HG03064 (cell line): Measurements from ENCODE around the gene ACAP3.

Source experiments
- ATAC-seq: cut with Tn5 transposase; IDR thresholded peaks from one replicate; pipeline ENCODE4 v1.9.1; 2021; ENCODE audit warnings: low read depth; ENCODE audit not compliant: unreplicated experiment

The ACAP3 gene

GRCh38 chr1:1304331-1305299, 3.1 kb downstream of the ACAP3 start:
- ATAC-seq: no peak

DNA sequence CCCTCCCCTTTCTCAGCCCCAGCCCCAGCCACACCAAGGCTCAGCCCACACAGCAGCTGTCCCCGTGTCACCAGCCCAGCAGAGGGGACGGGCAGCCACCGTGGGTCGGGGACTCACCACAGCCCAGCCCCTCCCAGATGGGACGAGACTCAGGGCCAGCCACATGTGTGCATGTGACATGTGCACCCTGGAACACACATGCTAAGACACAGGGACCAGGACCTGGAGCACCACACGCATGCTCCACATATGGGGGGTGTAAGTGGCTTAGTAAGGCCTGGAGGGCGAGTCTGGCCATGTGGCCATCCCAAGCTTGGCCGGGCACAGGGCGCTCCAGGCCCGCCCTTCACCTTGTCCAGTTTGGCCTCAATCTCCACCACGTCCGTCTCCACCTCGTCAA, 4.0 kb downstream of the ACAP3 start:
- ATAC-seq: no peak

DNA sequence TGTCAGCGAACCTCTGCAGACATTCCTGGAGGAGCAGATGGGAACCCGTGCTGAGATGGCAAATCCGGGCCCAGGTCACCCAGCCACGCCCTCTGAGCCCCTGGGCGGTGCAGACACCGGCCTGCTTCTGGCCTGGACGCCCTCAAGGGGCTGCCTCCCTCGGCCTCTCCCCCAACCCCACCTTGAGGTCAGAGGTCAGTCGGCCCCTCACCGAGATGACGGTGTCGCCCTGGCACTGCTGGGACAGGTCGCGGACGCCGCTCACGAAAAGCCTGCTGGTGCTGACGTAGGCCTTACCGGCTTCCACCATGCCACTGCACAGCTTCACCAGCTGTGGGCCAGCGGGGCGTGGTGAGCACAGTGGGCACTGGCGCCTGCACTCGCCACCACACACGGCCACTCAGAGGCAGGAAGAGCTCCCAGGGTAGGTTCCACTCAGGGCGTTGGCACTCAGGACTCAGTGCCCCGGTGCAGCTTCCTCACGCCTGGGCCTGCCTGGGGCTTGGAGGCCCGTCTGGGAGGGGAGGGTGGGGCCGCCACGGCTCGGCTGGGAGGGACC, 4.7 kb downstream of the ACAP3 start:
- ATAC-seq: no peak

- no peak for ATAC-seq
Observed at GRCh38 chr1:1302006-1302430, 5.7 kb downstream of the ACAP3 start.

GRCh38 chr1:1300352-1300739, 7.4 kb downstream of the ACAP3 start:
- no peak for ATAC-seq

- no peak for ATAC-seq
Observed at GRCh38 chr1:1299686-1300351, 7.9 kb downstream of the ACAP3 start.

DNA sequence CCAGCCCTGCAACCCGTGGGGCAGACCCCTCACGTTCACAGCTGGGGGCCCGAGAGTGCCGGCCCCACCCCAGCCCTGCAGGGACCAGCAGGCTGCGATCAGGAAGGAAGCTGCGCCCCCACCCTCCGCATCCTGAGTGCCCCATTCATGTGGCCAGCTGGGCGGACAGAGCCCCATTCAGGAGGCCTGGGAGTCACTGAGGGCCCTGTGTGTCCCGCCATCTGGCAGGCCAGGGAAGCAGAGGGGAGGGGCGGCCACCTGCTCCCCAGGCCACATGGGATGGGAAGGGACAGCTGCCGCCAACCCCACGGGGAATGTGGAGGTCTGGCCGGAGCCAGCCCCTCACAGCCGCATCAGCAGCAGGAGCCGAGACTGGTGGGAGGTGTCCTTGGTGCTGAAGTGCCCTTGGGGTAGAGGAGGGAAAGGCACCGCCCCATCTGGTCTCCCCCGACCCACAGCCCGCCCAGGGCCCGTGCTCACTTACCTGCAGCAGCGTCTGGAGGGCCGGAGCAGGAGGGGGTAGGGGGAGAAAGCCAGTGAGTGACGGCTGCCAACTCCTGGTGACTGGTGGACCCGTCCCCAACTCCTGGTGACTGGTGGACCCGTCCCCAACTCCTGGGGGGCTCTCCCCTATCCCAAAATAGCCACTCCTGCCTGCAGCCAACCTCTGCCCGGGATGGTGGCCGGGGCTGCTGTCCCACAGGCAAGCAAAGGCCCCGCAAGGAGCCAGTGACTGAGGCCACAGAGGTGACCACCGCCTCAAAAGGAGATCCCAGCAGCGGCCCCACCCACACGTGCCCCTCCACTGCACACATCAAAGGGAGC, 8.7 kb downstream of the ACAP3 start:
- ATAC-seq: no peak

DNA sequence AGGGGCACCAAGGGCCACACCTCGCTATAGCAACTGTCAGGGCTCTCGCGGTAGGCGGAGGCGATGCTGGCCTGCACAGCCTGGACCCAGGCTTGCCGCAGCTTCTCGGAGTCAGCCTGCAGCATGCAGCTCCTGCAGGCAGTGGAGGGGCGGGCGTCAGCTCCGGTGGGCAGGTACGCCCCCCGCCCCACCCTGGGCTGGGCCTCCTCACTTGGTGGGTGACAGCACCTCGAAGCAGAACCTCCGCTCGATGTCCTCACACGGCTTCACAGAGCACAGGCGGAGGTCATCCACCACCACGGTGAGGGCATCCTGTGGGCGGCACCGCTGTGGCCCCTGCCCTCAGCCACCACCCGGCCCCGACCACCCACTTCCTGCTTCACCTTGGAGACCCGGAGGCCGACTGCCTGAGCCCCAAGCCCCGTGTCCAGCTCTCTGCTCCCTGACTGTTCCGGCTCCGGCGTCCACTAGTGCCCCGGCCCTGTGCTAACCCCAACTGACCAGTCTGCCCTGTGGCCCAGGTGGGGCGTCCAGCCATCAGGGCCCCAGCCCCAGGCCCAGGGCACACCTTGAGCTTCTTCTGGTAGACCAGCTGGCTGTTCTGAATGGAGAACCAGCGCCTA, 9.8 kb downstream of the ACAP3 start:
- no peak for ATAC-seq

DNA sequence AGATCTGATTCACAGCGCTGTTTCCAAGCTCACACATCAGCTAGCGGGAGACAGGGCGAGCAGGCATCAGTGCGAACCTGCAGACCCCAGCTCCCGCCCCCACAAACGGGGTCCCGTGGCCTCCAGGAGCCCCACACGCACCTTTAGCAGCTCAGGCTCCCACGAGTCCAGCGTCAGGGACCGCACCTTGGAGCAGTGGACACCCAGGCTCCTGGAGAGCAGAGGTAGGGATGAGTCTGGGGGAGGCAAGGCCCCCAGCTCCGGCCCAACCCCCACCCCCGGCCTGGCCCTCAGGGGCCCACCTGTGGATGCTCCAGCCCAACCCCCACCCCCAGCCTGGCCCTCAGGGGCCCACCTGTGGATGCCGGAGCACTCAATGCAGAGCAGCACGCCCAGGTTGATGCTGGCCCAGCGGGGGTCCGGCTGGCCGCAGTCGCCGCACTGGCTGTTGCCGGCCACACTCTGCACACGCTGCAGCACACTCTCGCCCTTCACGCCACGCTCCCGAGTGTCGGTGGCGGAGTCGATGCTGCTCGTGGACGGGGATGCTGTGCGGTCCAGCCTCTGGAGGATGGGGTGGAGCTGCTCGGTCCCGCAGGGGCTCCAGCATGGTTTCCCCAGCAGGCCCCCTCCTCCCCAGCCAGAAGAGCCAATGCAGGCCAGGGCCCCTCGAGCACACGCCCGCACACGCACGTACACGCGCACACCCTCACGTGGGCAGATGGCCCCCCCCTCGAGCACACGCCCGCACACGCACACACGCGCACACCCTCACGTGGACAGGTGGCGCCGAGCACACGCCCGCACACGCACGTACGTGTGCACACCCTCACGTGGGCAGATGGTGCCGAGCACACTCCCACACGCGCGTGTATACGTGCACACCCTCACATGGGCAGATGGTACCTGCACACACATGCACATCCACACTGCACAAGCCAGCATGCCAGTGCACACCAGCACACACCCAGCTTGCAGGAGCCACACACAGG, 11.4 kb downstream of the ACAP3 start:
- ATAC-seq: no peak

DNA sequence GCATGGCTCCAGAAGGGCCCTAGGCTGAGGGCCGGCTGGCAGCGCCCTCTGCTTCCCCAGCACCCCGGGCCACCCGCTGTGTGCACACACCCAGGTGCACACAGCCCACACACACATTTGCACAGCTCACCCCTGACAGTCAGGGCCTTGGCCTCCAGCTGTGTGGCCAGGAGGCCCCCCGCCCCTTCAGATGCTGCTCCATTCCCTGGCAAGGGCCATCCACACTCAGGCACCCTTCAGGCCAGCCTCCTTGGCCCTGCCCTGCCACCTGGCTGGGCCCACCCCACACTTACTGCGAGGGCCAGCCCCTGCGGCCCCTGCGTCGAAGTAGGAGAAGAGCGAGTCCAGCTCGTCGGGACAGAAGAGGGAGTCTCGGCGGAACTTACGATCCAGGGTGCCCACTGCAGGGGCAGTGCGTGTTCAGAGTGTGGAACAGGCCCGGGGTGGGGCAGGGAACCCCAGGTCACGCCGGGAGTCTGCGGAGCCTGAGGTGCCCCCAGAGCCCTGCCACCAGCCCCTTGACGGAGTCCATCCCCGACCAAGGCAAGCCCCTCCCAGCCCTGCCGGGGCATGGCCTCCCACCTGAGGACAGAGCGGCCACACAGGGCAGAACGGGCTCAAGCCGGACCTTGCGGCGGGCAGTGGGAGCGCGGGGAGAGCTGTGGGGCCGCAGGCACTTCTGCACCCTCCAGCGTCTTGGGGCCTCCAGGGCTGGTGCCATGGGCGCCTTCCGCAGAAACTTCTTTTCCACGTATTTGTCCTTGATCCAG, 12.4 kb downstream of the ACAP3 start:
- ATAC-seq: no peak

DNA sequence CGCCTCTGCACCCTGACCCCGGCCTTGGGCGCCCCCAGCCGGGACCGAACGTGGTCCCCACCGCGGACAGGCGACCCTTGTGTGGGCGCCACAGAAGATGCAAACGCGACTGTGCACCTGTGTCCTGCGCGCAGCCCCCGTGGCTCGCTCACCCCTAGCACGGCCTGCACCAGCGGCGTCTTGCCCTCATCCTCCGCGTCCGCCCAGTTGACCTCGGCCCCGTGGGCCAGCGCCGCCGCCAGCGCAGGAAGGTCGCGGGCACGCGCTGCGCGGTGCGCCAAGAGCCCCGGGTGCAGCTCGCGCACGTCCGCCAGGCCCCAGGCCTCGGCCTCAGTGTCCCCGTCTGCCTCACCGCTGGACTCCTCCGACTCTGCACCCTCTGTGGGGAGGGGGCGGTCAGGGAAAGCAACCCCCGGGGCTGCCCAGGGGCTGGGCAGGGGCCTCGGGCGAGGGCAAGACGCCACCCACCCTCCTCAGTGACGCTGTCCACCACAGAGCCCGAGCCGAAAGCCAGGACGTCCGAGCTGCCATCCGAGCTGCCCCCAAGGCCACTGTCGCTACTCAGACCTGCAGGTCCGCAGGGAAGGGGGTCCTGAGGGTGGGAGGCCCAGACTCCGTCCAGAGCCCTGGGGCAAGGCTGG, 13.4 kb downstream of the ACAP3 start:
- ATAC-seq: no peak

- no peak for ATAC-seq
Observed at GRCh38 chr1:1293263-1294249, 14.2 kb downstream of the ACAP3 start.

- no peak for ATAC-seq
Observed at GRCh38 chr1:1292851-1293250, 14.9 kb downstream of the ACAP3 start.

GRCh38 chr1:1292442-1292779, 15.3 kb downstream of the ACAP3 start:
- no peak for ATAC-seq

- ATAC-seq: no peak
Observed at GRCh38 chr1:1291548-1292441, 15.9 kb downstream of the ACAP3 start.

DNA sequence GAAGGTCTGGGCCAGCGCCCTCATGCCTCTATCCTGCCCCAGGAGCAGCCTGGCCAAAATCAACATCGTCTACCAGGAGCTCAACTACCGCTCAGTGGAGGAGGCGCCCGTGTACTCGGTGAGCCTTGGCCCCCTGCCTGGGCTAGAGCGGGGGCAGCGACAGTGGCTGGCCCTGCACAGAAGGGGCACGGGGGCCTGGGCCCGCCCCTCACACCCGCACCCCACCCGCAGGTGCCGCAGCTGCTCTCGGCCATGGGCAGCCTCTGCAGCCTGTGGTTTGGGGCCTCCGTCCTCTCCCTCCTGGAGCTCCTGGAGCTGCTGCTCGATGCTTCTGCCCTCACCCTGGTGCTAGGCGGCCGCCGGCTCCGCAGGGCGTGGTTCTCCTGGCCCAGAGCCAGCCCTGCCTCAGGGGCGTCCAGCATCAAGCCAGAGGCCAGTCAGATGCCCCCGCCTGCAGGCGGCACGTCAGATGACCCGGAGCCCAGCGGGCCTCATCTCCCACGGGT, 16.7 kb downstream of the ACAP3 start:
- no peak for ATAC-seq
